ENCODE results near the gene NT5E.

The NT5E gene

GRCh38 chr6:85460154-85460920, 10.5 kb downstream of the NT5E start:
- no peak for TF ChIP-seq CTCF (IDR thresholded peaks at IDR 0.05; ENCODE audit: poor library complexity, severe bottlenecking)
- Histone ChIP-seq H3K4me3 (ENCODE audit: severe bottlenecking) (no peak overlapping the region), H3K27ac (ENCODE audit: poor library complexity, severe bottlenecking) (peak overlapping the region; percentile 99), H3K4me1 (ENCODE audit: insufficient read depth, poor library complexity, severe bottlenecking) (peaks cover 79% of the 10 kb centered on the region), H3K36me3 (ENCODE audit: low read depth) (no peaks in the 10 kb centered on the region), H3K9me3 (ENCODE audit: severe bottlenecking) (no peaks in the 10 kb centered on the region), H3K27me3 (ENCODE audit: insufficient read depth, poor library complexity, severe bottlenecking) (no peaks in the 10 kb centered on the region)
- ATAC-seq (ENCODE audit: low read depth) (no peak), DNase-seq (ENCODE audit: low spot score) (no peak)

GRCh38 chr6:85460921-85461797, 11.3 kb downstream of the NT5E start:
- no peak for TF ChIP-seq CTCF (IDR thresholded peaks at IDR 0.05; ENCODE audit: poor library complexity, severe bottlenecking)
- Histone ChIP-seq H3K4me1 (ENCODE audit: insufficient read depth, poor library complexity, severe bottlenecking) (peaks cover 85% of the 10 kb centered on the region), H3K4me3 (ENCODE audit: severe bottlenecking) (no peak overlapping the region), H3K36me3 (ENCODE audit: low read depth) (no peaks in the 10 kb centered on the region), H3K27ac (ENCODE audit: poor library complexity, severe bottlenecking) (peak overlapping the region; percentile 99), H3K27me3 (ENCODE audit: insufficient read depth, poor library complexity, severe bottlenecking) (no peaks in the 10 kb centered on the region), H3K9me3 (ENCODE audit: severe bottlenecking) (no peaks in the 10 kb centered on the region)
- DNase-seq (ENCODE audit: low spot score) (no peak), ATAC-seq (ENCODE audit: low read depth) (peak; percentile 3; the same call in 1 of the 3 replicates)

- no peak for TF ChIP-seq CTCF (IDR thresholded peaks at IDR 0.05; ENCODE audit: poor library complexity, severe bottlenecking)
- Histone ChIP-seq H3K27me3 (ENCODE audit: insufficient read depth, poor library complexity, severe bottlenecking) (no peaks in the 10 kb centered on the region), H3K4me3 (ENCODE audit: severe bottlenecking) (no peak overlapping the region), H3K9me3 (ENCODE audit: severe bottlenecking) (no peaks in the 10 kb centered on the region), H3K36me3 (ENCODE audit: low read depth) (no peaks in the 10 kb centered on the region), H3K4me1 (ENCODE audit: insufficient read depth, poor library complexity, severe bottlenecking) (peaks cover 85% of the 10 kb centered on the region), H3K27ac (ENCODE audit: poor library complexity, severe bottlenecking) (peak overlapping the region; percentile 99)
- no peak for ATAC-seq (ENCODE audit: low read depth)
- DNase-seq (ENCODE audit: low spot score), result no peak
Measured at GRCh38 chr6:85461798-85462170, 11.9 kb downstream of the NT5E start.

GRCh38 chr6:85462673-85463072, 12.8 kb downstream of the NT5E start:
- no peak for DNase-seq (ENCODE audit: low spot score)
- H3K4me3 ChIP-seq (ENCODE audit: severe bottlenecking), result no peak overlapping the region
- no peak for ATAC-seq (ENCODE audit: low read depth)
- no peak for TF ChIP-seq CTCF (IDR thresholded peaks at IDR 0.05; ENCODE audit: poor library complexity, severe bottlenecking)
- H3K4me1 ChIP-seq (ENCODE audit: insufficient read depth, poor library complexity, severe bottlenecking), result peaks cover 80% of the 10 kb centered on the region
- peak overlapping the region; percentile 99 for H3K27ac ChIP-seq (ENCODE audit: poor library complexity, severe bottlenecking)
- H3K27me3 ChIP-seq (ENCODE audit: insufficient read depth, poor library complexity, severe bottlenecking), result no peaks in the 10 kb centered on the region
- no peaks in the 10 kb centered on the region for H3K9me3 ChIP-seq (ENCODE audit: severe bottlenecking)
- peaks cover 7% of the 10 kb centered on the region for H3K36me3 ChIP-seq (ENCODE audit: low read depth)
